Adrenal gland (tissue), 5 donors: ENCODE measurements around the gene GALNT16.

Source experiments
- POLR2A ChIP-seq, 2 donors: fragments of 450-650 bp; IDR thresholded peaks; one replicate each; pipeline ENCODE4 v1.6.1; 2017; ENCODE audit warnings: antibody characterized with exemption in 2 of 2, mild to moderate bottlenecking in 2 of 2, moderate library complexity in 1 of 2
- TF ChIP-seq, protein P1 (sequence below), 6 experiments: fragments of 450-650 bp in 4 of 6; fragments of 200-600 bp in 2 of 6; sonication (generic) in 1 of 6; IDR thresholded peaks; 1 replicate in 5 of 6; 2 replicates in 1 of 6; pipeline versions ENCODE4 v1.5.1 to v1.8.0; 2016 to 2021; ENCODE audit warnings: antibody characterized with exemption in 6 of 6, mild to moderate bottlenecking in 2 of 6, moderate library complexity in 1 of 6
- donor health status: DM: no; HTN: no; CAD: no.

DNA sequence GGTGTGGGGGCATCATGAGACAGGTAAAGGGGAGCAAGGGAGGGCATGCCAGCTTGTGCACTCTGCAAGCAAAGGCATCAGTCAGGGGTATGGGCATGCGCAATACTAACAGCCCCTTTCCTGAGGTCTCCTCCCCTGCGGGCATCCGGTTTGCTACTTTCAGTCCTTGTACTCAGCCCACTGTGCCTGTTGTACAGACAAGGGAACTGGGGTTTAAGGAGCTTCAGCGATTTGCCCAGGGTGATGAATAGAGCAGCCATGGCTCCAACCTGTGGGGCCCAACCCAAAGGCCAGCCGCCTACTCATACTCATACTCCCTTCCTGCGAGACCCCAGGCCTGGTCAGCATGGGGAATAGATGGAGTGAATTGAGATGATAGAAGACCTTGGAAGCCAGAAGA lies 66.7 kb downstream of the GALNT16 start:
- no peak for TF ChIP-seq POLR2A (IDR thresholded peaks at IDR 0.05)
- TF ChIP-seq, protein P1, sequence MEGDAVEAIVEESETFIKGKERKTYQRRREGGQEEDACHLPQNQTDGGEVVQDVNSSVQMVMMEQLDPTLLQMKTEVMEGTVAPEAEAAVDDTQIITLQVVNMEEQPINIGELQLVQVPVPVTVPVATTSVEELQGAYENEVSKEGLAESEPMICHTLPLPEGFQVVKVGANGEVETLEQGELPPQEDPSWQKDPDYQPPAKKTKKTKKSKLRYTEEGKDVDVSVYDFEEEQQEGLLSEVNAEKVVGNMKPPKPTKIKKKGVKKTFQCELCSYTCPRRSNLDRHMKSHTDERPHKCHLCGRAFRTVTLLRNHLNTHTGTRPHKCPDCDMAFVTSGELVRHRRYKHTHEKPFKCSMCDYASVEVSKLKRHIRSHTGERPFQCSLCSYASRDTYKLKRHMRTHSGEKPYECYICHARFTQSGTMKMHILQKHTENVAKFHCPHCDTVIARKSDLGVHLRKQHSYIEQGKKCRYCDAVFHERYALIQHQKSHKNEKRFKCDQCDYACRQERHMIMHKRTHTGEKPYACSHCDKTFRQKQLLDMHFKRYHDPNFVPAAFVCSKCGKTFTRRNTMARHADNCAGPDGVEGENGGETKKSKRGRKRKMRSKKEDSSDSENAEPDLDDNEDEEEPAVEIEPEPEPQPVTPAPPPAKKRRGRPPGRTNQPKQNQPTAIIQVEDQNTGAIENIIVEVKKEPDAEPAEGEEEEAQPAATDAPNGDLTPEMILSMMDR (IDR thresholded peaks at IDR 0.05), result no peak
